T-cell (primary cell): Measurements from ENCODE around the gene HIPK4. TPM values are rescaled to one million over a fixed set of nuclear protein-coding genes. Genes with fewer than 3 reads are reported as not detected.
A peak's percentile ranks its signal among the peaks of the same experiment; 100 is the strongest.
"Not testable (repeated sequence)": the region's sequence is repeated elsewhere in the genome, so short reads cannot be mapped to it uniquely, and the experiment has no call there.

Source experiments
- ATAC-seq, 4 experiments: fragments of 200-7000 bp in 3 of 4; fragments of 150-1000 bp in 1 of 4; cut with Tn5 transposase; replicated peaks in 1 of 4; 1 replicate in 3 of 4; 2 replicates in 1 of 4; pipeline ENCODE4 v1.10.0; 2021; ENCODE audit warnings: moderate library complexity in 3 of 4, mild to moderate bottlenecking in 2 of 4, moderate number of reproducible peaks in 1 of 4
- CTCF ChIA-PET, 2 donors: fragments of 300-600 bp; sonication (Branson Sonifier 250); formaldehyde crosslinking; loops; one replicate each; lab custom pipeline; 2022; ENCODE audit warnings: antibody characterized with exemption in 2 of 2; lab: Charles Lee
- POLR2A ChIA-PET, 2 donors: fragments of 300-600 bp; sonication (Branson Sonifier 250); formaldehyde crosslinking; loops; one replicate each; lab custom pipeline; 2022; ENCODE audit warnings: antibody characterized with exemption in 2 of 2; lab: Charles Lee
- DNase-seq, 35 experiments: peaks; one replicate each; pipeline versions ENCODE4 v3.0.0 to v3.0.0-alpha.2; 2013 to 2023
- H3K27ac ChIP-seq: one replicate; pipeline ENCODE4 v1.5.1; 2013; ENCODE audit warnings: low read length
- H3K27me3 ChIP-seq, 2 experiments: replicated peaks in 1 of 2; 1 replicate in 1 of 2; 2 replicates in 1 of 2; pipeline versions ENCODE4 v1.6.1 to v1.7.0; 2013; ENCODE audit warnings: low read length in 1 of 2, mixed read lengths in 1 of 2; ENCODE audit not compliant: control insufficient read depth in 2 of 2, insufficient read depth in 2 of 2; ENCODE audit errors: extremely low read depth in 1 of 2
- H3K36me3 ChIP-seq, 2 donors: 1 replicate in 1 of 2; 2 replicates in 1 of 2; pipeline versions ENCODE4 v1.6.1 to v1.7.0; 2013; ENCODE audit warnings: low read length in 1 of 2; ENCODE audit not compliant: control insufficient read depth in 2 of 2, insufficient read depth in 1 of 2; ENCODE audit errors: extremely low read depth in 1 of 2
- H3K4me1 ChIP-seq, 2 experiments: 1 replicate in 1 of 2; 2 replicates in 1 of 2; pipeline versions ENCODE4 v1.6.1 to v1.7.0; 2013; ENCODE audit warnings: low read length in 2 of 2, mixed read lengths in 1 of 2; ENCODE audit not compliant: insufficient read depth in 2 of 2, control insufficient read depth in 1 of 2; ENCODE audit errors: extremely low read depth in 1 of 2
- H3K4me3 ChIP-seq, 2 donors: 1 replicate in 1 of 2; 2 replicates in 1 of 2; pipeline versions ENCODE4 v1.5.1 to v1.7.0; 2013; ENCODE audit warnings: mild to moderate bottlenecking in 2 of 2, low read length in 1 of 2, moderate library complexity in 1 of 2; ENCODE audit not compliant: control insufficient read depth in 1 of 2; ENCODE audit errors: extremely low read depth in 1 of 2
- H3K9me3 ChIP-seq: 2 replicates; pipeline ENCODE4 v1.7.0; 2013
- H3K27ac Mint-ChIP-seq, 2 donors: one replicate each; pipeline ENCODE4 v1.8.0; 2020 to 2021; ENCODE audit warnings: mild to moderate bottlenecking in 2 of 2, mixed read lengths in 2 of 2
- H3K27me3 Mint-ChIP-seq, 2 donors: one replicate each; pipeline ENCODE4 v1.8.0; 2021 to 2022; ENCODE audit warnings: mixed read lengths in 2 of 2
- H3K36me3 Mint-ChIP-seq: one replicate; pipeline ENCODE4 v1.8.0; 2021; ENCODE audit warnings: mixed read lengths
- H3K4me1 Mint-ChIP-seq, 3 donors: one replicate each; pipeline ENCODE4 v1.8.0; 2020 to 2022; ENCODE audit warnings: mixed read lengths in 3 of 3, mild to moderate bottlenecking in 1 of 3
- H3K4me3 Mint-ChIP-seq, 3 donors: one replicate each; pipeline ENCODE4 v1.8.0; 2020 to 2022; ENCODE audit warnings: mild to moderate bottlenecking in 3 of 3, mixed read lengths in 3 of 3, moderate library complexity in 3 of 3
- H3K9me3 Mint-ChIP-seq, 3 donors: one replicate each; pipeline ENCODE4 v1.8.0; 2020 to 2022; ENCODE audit warnings: mixed read lengths in 3 of 3
- WGBS: methylation state at CpG from one replicate; pipeline ENCODE4 v1.1.5; 2013; ENCODE audit warnings: missing lambda C conversion rate; ENCODE audit not compliant: insufficient coverage; 5-methylcytosine and 5-hydroxymethylcytosine counted together
- total RNA-seq, 35 experiments: library from RNA in 6 of 35; stranded (reverse) in 6 of 35; fragments of 120-200 nt in 1 of 35; gene quantifications; one replicate each; pipeline versions ENCODE4 v1.2.1 to v1.2.4 and lab custom pipeline; 2013 to 2026

The HIPK4 gene, protein sequence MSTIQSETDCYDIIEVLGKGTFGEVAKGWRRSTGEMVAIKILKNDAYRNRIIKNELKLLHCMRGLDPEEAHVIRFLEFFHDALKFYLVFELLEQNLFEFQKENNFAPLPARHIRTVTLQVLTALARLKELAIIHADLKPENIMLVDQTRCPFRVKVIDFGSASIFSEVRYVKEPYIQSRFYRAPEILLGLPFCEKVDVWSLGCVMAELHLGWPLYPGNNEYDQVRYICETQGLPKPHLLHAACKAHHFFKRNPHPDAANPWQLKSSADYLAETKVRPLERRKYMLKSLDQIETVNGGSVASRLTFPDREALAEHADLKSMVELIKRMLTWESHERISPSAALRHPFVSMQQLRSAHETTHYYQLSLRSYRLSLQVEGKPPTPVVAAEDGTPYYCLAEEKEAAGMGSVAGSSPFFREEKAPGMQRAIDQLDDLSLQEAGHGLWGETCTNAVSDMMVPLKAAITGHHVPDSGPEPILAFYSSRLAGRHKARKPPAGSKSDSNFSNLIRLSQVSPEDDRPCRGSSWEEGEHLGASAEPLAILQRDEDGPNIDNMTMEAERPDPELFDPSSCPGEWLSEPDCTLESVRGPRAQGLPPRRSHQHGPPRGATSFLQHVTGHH
- total RNA-seq, result under 1 TPM in 4 of 5 donors, not detected in 1; 0.16 to 0.20 (median 0.18) TPM
- 0.04 TPM for total RNA-seq (2013)
- total RNA-seq (lab: John Stamatoyannopoulos, UW), result 0 to 0.41 (median 0.06) reads per million in 29 experiments

DNA sequence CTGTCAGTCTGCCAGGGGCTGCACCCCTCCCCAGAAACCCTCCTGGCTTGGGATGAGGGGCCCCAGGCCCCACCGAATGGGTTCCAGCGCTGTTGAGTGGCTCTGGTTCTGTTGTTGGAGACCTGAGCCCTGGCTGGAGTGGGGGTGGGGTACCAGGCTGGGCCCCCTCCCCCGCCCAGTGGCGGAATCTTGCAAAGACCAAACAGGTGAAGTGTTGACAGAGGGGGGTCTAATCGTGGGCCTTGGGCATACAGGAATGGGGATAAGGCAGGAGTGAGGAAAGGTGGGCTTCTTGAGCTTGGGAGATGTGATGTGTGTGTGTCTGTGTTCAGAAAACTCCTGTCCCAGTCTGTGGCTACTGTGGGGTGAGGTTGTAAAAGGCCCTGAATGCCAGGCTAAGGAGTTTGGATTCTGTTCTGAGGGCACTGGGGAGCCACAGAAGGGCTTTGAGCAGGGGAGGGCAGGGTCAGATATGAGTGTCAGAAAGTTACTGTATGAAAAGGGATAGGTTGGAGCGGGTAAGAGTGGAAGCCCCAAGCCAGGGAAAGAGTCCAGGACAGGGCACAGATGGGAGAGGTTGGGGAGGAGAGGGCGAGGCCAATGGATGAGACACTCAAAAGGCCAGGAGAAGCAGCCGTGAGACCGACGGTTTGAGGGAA, at the start of gene HIPK4:
HIPK4 (minus strand) TSS at position 98 of the 659 bp plus-strand sequence. CDS start 279 bp downstream, outside the sequence.
- Histone ChIP-seq H3K27me3 (peaks cover 0 to 9% of the 10 kb centered on the region in 2 experiments), H3K27ac (no peak within 1 kb of the TSS), H3K36me3 (no peaks in the 10 kb centered on the region), H3K4me1 (no peaks in the 10 kb centered on the region), H3K9me3 (no peaks in the 10 kb centered on the region), H3K4me3 (no peak within 1 kb of the TSS)
- H3K36me3 Mint-ChIP-seq, result no peaks in the 10 kb centered on the region
- 84% methylated on average over 8 of the region's 10 CpGs for WGBS
- no peak within 1 kb of the TSS for H3K27ac Mint-ChIP-seq
- ATAC-seq (no peak), DNase-seq (no peak)
- ChIA-PET POLR2A (interaction anchor here in 1 of 2 donors (0.6 kb wide), 1 partner anchor 1723 kb away, joined by 4 read pairs; no protein-coding TSS in a partner anchor), CTCF (interaction anchor here in 1 of 2 donors (0.6 kb wide), 1 partner anchor 68 kb away, joined by 3 read pairs; no protein-coding TSS in a partner anchor)
- H3K4me1 Mint-ChIP-seq, result peaks cover 0 to 6% (median 0%) of the 10 kb centered on the region in 3 donors
- no peak within 1 kb of the TSS for H3K4me3 Mint-ChIP-seq
- no peaks in the 10 kb centered on the region for H3K9me3 Mint-ChIP-seq
- no peaks in the 10 kb centered on the region for H3K27me3 Mint-ChIP-seq

DNA sequence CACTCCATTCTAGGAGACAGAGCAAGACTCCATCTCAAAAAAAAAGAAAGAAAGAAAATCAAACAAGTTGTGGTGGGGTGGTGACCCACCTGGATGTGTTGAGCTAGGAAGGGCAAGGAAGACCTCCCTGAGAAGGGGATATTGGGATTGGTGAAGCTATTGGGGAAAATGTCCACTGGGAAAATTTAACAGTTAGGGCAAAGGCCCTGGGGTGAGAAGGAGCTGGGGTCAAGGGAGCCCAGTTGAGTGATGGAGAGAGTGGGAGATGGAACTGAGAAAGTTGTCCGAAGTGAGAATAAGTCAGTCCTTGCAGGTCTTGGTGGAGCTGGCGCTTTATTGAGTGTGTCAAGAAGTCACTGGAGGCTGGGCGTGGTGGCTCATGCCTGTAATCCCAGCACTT, 48.3 kb upstream of the HIPK4 start:
- H3K4me3 Mint-ChIP-seq, result no peak overlapping the region
- H3K9me3 ChIP-seq, result no peaks in the 10 kb centered on the region
- 100% methylated on average over 1 of the region's 3 CpGs for WGBS

DNA sequence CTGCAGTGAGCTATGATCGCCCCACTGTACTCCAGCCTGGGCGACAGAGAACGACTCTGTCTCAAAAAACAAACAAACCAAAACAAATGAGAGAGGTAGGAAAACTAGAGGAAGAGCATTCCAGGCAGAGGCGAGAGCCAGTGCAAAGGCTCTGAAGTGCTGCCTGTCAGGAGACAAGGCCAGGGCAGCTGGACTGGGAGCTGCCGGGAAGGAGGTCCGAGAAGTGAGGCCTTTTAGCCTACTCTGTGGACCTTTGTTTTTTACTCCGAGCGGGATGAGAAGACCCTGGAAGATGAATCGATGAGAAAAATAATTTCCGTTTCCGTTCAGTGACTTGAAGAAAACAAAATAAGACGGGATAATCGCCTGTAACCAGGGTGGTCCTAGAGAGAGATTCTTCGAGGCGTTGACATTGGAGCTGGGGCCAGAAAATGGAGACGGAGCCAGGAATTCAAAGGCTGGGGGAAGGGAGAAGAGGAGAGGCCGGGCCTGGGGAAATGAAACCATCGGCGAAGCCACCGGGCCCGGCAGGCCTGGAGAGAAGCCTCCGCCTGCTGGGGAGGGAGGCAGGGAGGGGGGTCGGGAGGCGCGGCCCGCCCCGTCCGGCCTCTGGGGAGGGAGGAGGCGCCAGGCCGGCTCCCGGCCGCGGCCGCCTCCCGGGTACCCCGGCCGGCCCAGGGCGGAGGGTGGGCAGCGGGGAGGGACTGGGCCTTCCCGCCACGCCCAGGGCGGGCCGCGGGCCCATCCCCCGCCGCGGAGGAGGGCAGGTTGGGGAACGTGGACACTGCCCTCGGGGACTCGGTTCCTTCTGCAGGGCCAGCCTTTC, 43.6 kb upstream of the HIPK4 start:
- 7% methylated on average over 47 of the region's 50 CpGs for WGBS
- peak overlapping the region; percentile 97 to 99 for H3K27ac Mint-ChIP-seq
- Histone ChIP-seq H3K4me1 (peaks cover 3 to 13% of the 10 kb centered on the region in 2 experiments), H3K27me3 (peaks cover 0 to 4% of the 10 kb centered on the region in 2 experiments), H3K36me3 (no peaks in the 10 kb centered on the region), H3K9me3 (no peaks in the 10 kb centered on the region), H3K4me3 (peak overlapping the region; percentile 50 to 52), H3K27ac (peak overlapping the region; percentile 77)
- ChIA-PET CTCF (no interaction called here), POLR2A (interaction anchor here in 1 of 2 donors (0.7 kb wide), 1 partner anchor 990 kb away, joined by 4 read pairs; no protein-coding TSS in a partner anchor)
- H3K36me3 Mint-ChIP-seq, result no peaks in the 10 kb centered on the region
- H3K4me3 Mint-ChIP-seq, result peak overlapping the region; percentile 87 to 95 (median 89)
- H3K9me3 Mint-ChIP-seq, result no peaks in the 10 kb centered on the region
- no peaks in the 10 kb centered on the region for H3K27me3 Mint-ChIP-seq
- ATAC-seq (peak; percentile 84 to 94 (median 89)), DNase-seq (peak in 32 of 35 experiments; percentile 22 to 63 (median 43))
- peaks cover 7 to 21% (median 15%) of the 10 kb centered on the region in 3 donors for H3K4me1 Mint-ChIP-seq

More for the DNA sequence above, 48.3 kb upstream of the HIPK4 start:
- ChIA-PET POLR2A (no interaction called here), CTCF (interaction anchor here in 1 of 2 donors (0.7 kb wide), 1 partner anchor 97 kb away, joined by 4 read pairs; no protein-coding TSS in a partner anchor)
- no peak overlapping the region for H3K27ac ChIP-seq
- no peak overlapping the region for H3K4me3 ChIP-seq
- ATAC-seq (no peak), DNase-seq (no peak)
- H3K4me1 Mint-ChIP-seq, result peaks cover 19 to 30% (median 21%) of the 10 kb centered on the region in 3 donors
- no peaks in the 10 kb centered on the region for H3K27me3 Mint-ChIP-seq
- H3K27me3 ChIP-seq, result peaks cover 0 to under 1% of the 10 kb centered on the region in 2 experiments
- peaks cover 9 to 23% of the 10 kb centered on the region in 2 experiments for H3K4me1 ChIP-seq
- no peaks in the 10 kb centered on the region for H3K9me3 Mint-ChIP-seq
- H3K27ac Mint-ChIP-seq, result no peak overlapping the region
- H3K36me3 Mint-ChIP-seq, result peaks cover 7% of the 10 kb centered on the region
- H3K36me3 ChIP-seq, result peaks cover 5 to 21% of the 10 kb centered on the region in 2 donors

DNA sequence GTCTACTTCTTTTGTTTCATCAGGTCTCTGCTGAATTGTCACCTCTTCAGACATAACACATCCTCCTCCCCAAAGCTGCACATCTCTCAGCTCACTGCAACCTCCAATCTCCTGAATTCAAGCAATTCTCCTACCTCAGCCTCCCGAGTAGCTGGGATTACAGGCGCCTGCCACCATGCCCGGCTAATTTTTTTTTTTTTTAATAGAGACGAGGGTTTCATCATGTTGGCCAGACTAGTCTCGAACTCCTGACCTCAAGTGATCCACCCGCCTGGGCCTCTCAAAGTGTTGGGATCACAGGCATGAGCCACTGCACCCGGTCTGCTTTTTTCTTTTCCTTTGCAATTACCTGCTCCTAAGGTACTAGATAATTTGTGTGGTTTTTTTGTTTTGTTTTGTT, 42.8 kb upstream of the HIPK4 start:
- H3K27ac ChIP-seq, H3K9me3 Mint-ChIP-seq, H3K27me3 ChIP-seq, H3K36me3 Mint-ChIP-seq, H3K9me3 ChIP-seq, DNase-seq, ATAC-seq, H3K4me3 ChIP-seq, H3K36me3 ChIP-seq, POLR2A ChIA-PET, H3K27me3 Mint-ChIP-seq: not testable (repeated sequence)
- 100% methylated on average over 1 of the region's 7 CpGs for WGBS
- H3K4me1 Mint-ChIP-seq, result peaks cover 7 to 21% (median 15%) of the 10 kb centered on the region in 3 donors
- H3K27ac Mint-ChIP-seq, result peak overlapping the region; percentile 97 to 99
- CTCF ChIA-PET, result interaction anchor here in 1 of 2 donors (0.7 kb wide), 1 partner anchor 12 kb away, joined by 4 read pairs; no protein-coding TSS in a partner anchor
- H3K4me1 ChIP-seq, result peaks cover 3 to 13% of the 10 kb centered on the region in 2 experiments
- H3K4me3 Mint-ChIP-seq, result peak overlapping the region; percentile 87 to 95 (median 89)

DNA sequence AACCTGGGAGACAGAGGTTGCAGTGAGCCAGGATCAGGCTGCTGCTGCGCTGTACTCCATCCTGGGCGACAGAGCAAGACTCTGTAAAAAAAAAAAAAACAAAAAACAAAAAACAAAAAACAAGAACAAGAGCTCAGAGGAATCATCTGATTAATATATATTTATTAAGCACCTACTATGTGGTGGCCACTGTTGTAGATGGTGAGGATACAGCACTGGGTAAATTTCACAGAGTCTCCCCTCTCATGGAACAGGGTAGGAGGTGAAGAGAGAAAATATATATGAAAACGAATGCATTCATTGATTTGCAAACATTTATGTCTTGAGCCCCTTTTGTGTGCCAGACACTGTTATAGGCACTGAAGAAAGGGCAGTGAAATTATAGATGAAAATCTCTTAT, 41.7 kb upstream of the HIPK4 start:
- no peaks in the 10 kb centered on the region for H3K36me3 Mint-ChIP-seq
- H3K4me1 Mint-ChIP-seq, result peaks cover 7 to 23% (median 15%) of the 10 kb centered on the region in 3 donors
- peak overlapping the region in 1 of 2 donors; percentile 11 for H3K27ac Mint-ChIP-seq
- no peaks in the 10 kb centered on the region for H3K9me3 Mint-ChIP-seq
- H3K36me3 ChIP-seq, result no peaks in the 10 kb centered on the region
- DNase-seq (no peak), ATAC-seq (no peak)
- H3K27me3 ChIP-seq, result peaks cover 0 to 4% of the 10 kb centered on the region in 2 experiments
- H3K4me1 ChIP-seq, result peaks cover 3 to 13% of the 10 kb centered on the region in 2 experiments
- no peak overlapping the region for H3K27ac ChIP-seq
- H3K9me3 ChIP-seq, result no peaks in the 10 kb centered on the region
- no CpG with 5 or more reads among the region's 3 CpGs for WGBS
- H3K27me3 Mint-ChIP-seq, result no peaks in the 10 kb centered on the region
- ChIA-PET CTCF (no interaction called here), POLR2A (no interaction called here)
- no peak overlapping the region for H3K4me3 ChIP-seq
- H3K4me3 Mint-ChIP-seq, result peak overlapping the region in 2 of 3 donors; percentile 24 to 30
